H9 (cell line): ENCODE measurements around the gene IFI35. TPM values are rescaled to one million over a fixed set of nuclear protein-coding genes. Genes with fewer than 3 reads are reported as not detected.

Source experiments
- DNase-seq: peaks from one replicate; pipeline ENCODE4 v3.0.0-alpha.2; 2017
- H2AFZ ChIP-seq: one replicate; pipeline ENCODE4 v1.6.1; 2013; ENCODE audit warnings: mild to moderate bottlenecking, low read length, control low read depth, moderate library complexity
- H2AK5ac ChIP-seq: 2 replicates; pipeline ENCODE4 v1.6.1; 2013; ENCODE audit warnings: low read length, control low read depth, mixed read lengths; ENCODE audit not compliant: insufficient read length
- H2BK120ac ChIP-seq: one replicate; pipeline ENCODE4 v1.6.1; 2013; ENCODE audit warnings: low read depth, mild to moderate bottlenecking, low read length, control low read depth, inconsistent platforms; ENCODE audit not compliant: poor library complexity, severe bottlenecking
- H2BK12ac ChIP-seq: 2 replicates; pipeline ENCODE4 v1.6.1; 2013; ENCODE audit warnings: low read length, control low read depth, mixed read lengths, low read depth; ENCODE audit not compliant: insufficient read length
- H2BK15ac ChIP-seq: 2 replicates; pipeline ENCODE4 v1.6.1; 2013; ENCODE audit warnings: low read depth, low read length, control low read depth
- H2BK20ac ChIP-seq: one replicate; pipeline ENCODE4 v1.6.1; 2013; ENCODE audit warnings: low read depth, mild to moderate bottlenecking, low read length, control low read depth, inconsistent platforms; ENCODE audit not compliant: poor library complexity, severe bottlenecking
- H2BK5ac ChIP-seq: 2 replicates; pipeline ENCODE4 v1.6.1; 2013; ENCODE audit warnings: low read length, control low read depth, mixed read lengths; ENCODE audit not compliant: insufficient read length
- H3K14ac ChIP-seq: 2 replicates; pipeline ENCODE4 v1.6.1; 2013; ENCODE audit warnings: low read length, control low read depth; ENCODE audit not compliant: insufficient read depth
- H3K18ac ChIP-seq: 2 replicates; pipeline ENCODE4 v1.6.1; 2013; ENCODE audit warnings: low read depth, mild to moderate bottlenecking, mixed read lengths, low read length, control low read depth; ENCODE audit not compliant: insufficient read length
- H3K23ac ChIP-seq: 2 replicates; pipeline ENCODE4 v1.6.1; 2013; ENCODE audit warnings: low read length, control low read depth, mixed read lengths, low read depth; ENCODE audit not compliant: insufficient read length
- H3K23me2 ChIP-seq: 2 replicates; pipeline ENCODE4 v1.6.1; 2013; ENCODE audit warnings: low read depth, mild to moderate bottlenecking, mixed read lengths, low read length, control low read depth; ENCODE audit not compliant: insufficient read length, poor library complexity, severe bottlenecking
- H3K27ac ChIP-seq: 2 replicates; pipeline ENCODE4 v1.5.1; 2013; ENCODE audit warnings: low read length, control low read depth, mixed read lengths, low read depth; ENCODE audit not compliant: insufficient read length
- H3K27me3 ChIP-seq: 2 replicates; pipeline ENCODE4 v1.6.1; 2013; ENCODE audit warnings: low read length, control low read depth, inconsistent platforms; ENCODE audit not compliant: insufficient read depth
- H3K4ac ChIP-seq: 2 replicates; pipeline ENCODE4 v1.6.1; 2013; ENCODE audit warnings: low read depth, mild to moderate bottlenecking, control low read depth, inconsistent platforms, low read length, moderate library complexity
- H3K4me1 ChIP-seq: 2 replicates; pipeline ENCODE4 v1.6.1; 2013; ENCODE audit warnings: low read length, control low read depth, inconsistent platforms; ENCODE audit not compliant: insufficient read depth
- H3K4me2 ChIP-seq: 2 replicates; pipeline ENCODE4 v1.6.1; 2013; ENCODE audit warnings: low read length, control low read depth, mixed read lengths; ENCODE audit not compliant: insufficient read length, insufficient read depth
- H3K56ac ChIP-seq: 2 replicates; pipeline ENCODE4 v1.6.1; 2013; ENCODE audit warnings: low read depth, mild to moderate bottlenecking, mixed read lengths, low read length, control low read depth; ENCODE audit not compliant: insufficient read length
- H3K79me1 ChIP-seq: 2 replicates; pipeline ENCODE4 v1.6.1; 2013; ENCODE audit warnings: low read depth, mild to moderate bottlenecking, moderate library complexity, low read length, control low read depth, inconsistent platforms; ENCODE audit not compliant: insufficient read depth, poor library complexity, severe bottlenecking
- H3K79me2 ChIP-seq: 2 replicates; pipeline ENCODE4 v1.6.1; 2013; ENCODE audit warnings: low read length, control low read depth, inconsistent platforms; ENCODE audit not compliant: insufficient read depth
- H3K9ac ChIP-seq: 2 replicates; pipeline ENCODE4 v1.6.1; 2013; ENCODE audit warnings: low read length, control low read depth, mixed read lengths; ENCODE audit not compliant: insufficient read length; ENCODE audit errors: extremely low read depth
- H3K9me3 ChIP-seq: one replicate; pipeline ENCODE4 v1.6.1; 2013; ENCODE audit warnings: low read depth, low read length, inconsistent platforms; ENCODE audit not compliant: control insufficient read depth
- H3T11ph ChIP-seq: one replicate; pipeline ENCODE4 v1.6.1; 2013; ENCODE audit warnings: mild to moderate bottlenecking, low read length, control low read depth, inconsistent platforms
- H4K20me1 ChIP-seq: one replicate; pipeline ENCODE4 v1.6.1; 2013; ENCODE audit not compliant: control insufficient read depth, insufficient read length, insufficient read depth
- H4K5ac ChIP-seq: 2 replicates; pipeline ENCODE4 v1.6.1; 2013; ENCODE audit warnings: low read depth, mild to moderate bottlenecking, mixed read lengths, low read length, control low read depth; ENCODE audit not compliant: insufficient read length
- H4K8ac ChIP-seq: replicated peaks from 2 replicates; pipeline ENCODE4 v1.6.1; 2013; ENCODE audit warnings: low read length, control low read depth, mixed read lengths, low read depth; ENCODE audit not compliant: insufficient read length
- H4K91ac ChIP-seq: 2 replicates; pipeline ENCODE4 v1.6.1; 2013; ENCODE audit warnings: low read depth, mild to moderate bottlenecking, moderate library complexity, mixed read lengths, low read length, control low read depth; ENCODE audit not compliant: insufficient read length
- H3K27ac Mint-ChIP-seq, 3 experiments: 2 replicates in 2 of 3; 3 replicates in 1 of 3; pipeline ENCODE4 v1.8.0; 2020 to 2021; ENCODE audit warnings: mixed read lengths in 3 of 3, mild to moderate bottlenecking in 1 of 3, moderate library complexity in 1 of 3
- H3K27me3 Mint-ChIP-seq: 2 replicates; pipeline ENCODE4 v1.8.0; 2021; ENCODE audit warnings: low read depth, mild to moderate bottlenecking, moderate library complexity, mixed read lengths
- H3K36me3 Mint-ChIP-seq, 3 experiments: 2 replicates in 2 of 3; 3 replicates in 1 of 3; pipeline ENCODE4 v1.8.0; 2020 to 2021; ENCODE audit warnings: low read depth in 3 of 3, mixed read lengths in 3 of 3; ENCODE audit not compliant: insufficient read depth in 1 of 3
- H3K4me1 Mint-ChIP-seq, 2 experiments: 2 replicates each; pipeline ENCODE4 v1.8.0; 2020; ENCODE audit warnings: mixed read lengths in 2 of 2
- H3K4me3 Mint-ChIP-seq, 2 experiments: 2 replicates in 1 of 2; 3 replicates in 1 of 2; pipeline ENCODE4 v1.8.0; 2020 to 2021; ENCODE audit warnings: mild to moderate bottlenecking in 2 of 2, mixed read lengths in 2 of 2, moderate library complexity in 1 of 2
- H3K9me3 Mint-ChIP-seq, 2 experiments: 2 replicates in 1 of 2; 3 replicates in 1 of 2; pipeline ENCODE4 v1.8.0; 2020; ENCODE audit warnings: mild to moderate bottlenecking in 2 of 2, mixed read lengths in 2 of 2, moderate library complexity in 1 of 2
- WGBS: extraction: QIAGEN DNeasy Blood & Tissue Kit; methylation state at CpG from one replicate; pipeline ENCODE4 v1.1.7; 2013; ENCODE audit warnings: missing lambda C conversion rate, low lambda C conversion rate, mixed read lengths; ENCODE audit not compliant: insufficient read length; ENCODE audit errors: extremely low coverage; 5-methylcytosine and 5-hydroxymethylcytosine counted together
- total RNA-seq: library from RNA; stranded (reverse); gene quantifications from 2 replicates; pipeline ENCODE4 v1.2.1, GENCODE V29; 2021
- TF ChIP-seq, protein P1 (sequence below): fragments of 200-600 bp; sonication (generic); conservative IDR thresholded peaks from 3 replicates; pipeline ENCODE4 v1.8.0; 2021; ENCODE audit warnings: antibody characterized with exemption, mild to moderate bottlenecking

IFI35 gene
- total RNA-seq, 1 experiment from 2014 or later, result 4.2 TPM

DNA sequence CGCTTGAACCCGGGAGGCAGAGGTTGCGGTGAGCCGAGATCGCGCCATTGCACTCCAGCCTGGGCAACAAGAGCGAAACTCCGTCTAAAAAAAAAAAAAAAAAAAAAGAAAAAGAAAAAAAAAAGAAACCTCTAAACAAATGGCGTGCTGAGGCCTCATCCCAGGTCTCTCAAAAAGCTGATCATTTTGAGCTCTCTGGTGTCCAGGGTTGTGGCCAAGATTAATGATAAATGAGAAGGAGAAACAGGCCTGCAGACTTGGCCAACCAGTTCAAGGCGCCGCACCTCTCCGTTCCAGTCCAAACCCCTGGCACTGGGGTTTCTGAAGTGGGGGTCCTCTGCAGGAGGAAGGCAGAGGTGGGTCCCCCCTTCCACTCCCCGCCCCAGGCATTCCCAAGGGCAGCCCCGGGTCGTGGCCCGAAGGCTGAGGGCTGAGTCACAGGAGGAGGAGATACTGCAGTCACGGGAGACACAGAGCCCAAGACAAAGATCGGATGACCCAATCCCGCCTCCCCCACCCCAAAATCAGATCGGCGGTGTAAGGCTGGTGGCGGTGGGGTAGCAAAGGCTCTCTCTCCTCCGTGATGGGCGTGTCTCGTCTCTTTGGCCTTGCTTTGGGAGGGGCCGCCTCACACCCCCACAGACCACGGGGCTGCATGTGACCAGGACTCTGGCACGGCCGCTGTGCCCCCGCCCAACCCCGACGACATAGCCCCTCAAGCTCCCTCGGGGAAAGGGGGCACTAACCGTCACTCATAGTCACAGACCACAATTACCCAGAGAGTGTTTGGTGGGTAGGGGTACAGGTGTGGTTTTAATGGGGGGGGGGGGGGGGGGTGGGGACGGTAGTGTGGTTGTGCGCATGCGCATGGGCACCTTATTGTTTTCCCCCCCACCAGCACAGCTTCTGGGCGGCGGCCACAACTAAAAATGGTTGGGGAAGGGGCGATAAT, 14.5 kb downstream of the IFI35 start:
- TF ChIP-seq, protein P1, sequence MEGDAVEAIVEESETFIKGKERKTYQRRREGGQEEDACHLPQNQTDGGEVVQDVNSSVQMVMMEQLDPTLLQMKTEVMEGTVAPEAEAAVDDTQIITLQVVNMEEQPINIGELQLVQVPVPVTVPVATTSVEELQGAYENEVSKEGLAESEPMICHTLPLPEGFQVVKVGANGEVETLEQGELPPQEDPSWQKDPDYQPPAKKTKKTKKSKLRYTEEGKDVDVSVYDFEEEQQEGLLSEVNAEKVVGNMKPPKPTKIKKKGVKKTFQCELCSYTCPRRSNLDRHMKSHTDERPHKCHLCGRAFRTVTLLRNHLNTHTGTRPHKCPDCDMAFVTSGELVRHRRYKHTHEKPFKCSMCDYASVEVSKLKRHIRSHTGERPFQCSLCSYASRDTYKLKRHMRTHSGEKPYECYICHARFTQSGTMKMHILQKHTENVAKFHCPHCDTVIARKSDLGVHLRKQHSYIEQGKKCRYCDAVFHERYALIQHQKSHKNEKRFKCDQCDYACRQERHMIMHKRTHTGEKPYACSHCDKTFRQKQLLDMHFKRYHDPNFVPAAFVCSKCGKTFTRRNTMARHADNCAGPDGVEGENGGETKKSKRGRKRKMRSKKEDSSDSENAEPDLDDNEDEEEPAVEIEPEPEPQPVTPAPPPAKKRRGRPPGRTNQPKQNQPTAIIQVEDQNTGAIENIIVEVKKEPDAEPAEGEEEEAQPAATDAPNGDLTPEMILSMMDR, result no peak
- Histone ChIP-seq H3K14ac (peak overlapping the region; percentile 87), H3K56ac (no peak overlapping the region), H2BK12ac (no peak overlapping the region), H4K20me1 (no peaks in the 10 kb centered on the region), H3K4ac (no peak overlapping the region), H4K8ac (no peak overlapping the region), H3T11ph (no peak overlapping the region), H2AK5ac (no peak overlapping the region), H4K5ac (no peak overlapping the region), H2BK120ac (no peak overlapping the region), H4K91ac (no peak overlapping the region), H2BK20ac (no peak overlapping the region), H3K23me2 (peaks cover 16% of the 10 kb centered on the region), H3K18ac (peak overlapping the region; percentile 32), H3K4me2 (peak overlapping the region; percentile 63), H3K27me3 (no peaks in the 10 kb centered on the region), H3K4me1 (peaks cover 6% of the 10 kb centered on the region), H3K9ac (peak overlapping the region; percentile 76), H3K9me3 (no peaks in the 10 kb centered on the region), H2BK5ac (peak overlapping the region; percentile 5), H3K79me1 (no peaks in the 10 kb centered on the region), H2BK15ac (no peak overlapping the region), H3K23ac (no peak overlapping the region), H3K79me2 (no peaks in the 10 kb centered on the region; the same call in 1 of the 2 replicates), H3K27ac (no peak overlapping the region), H2AFZ (no peak overlapping the region)
- WGBS, result no CpG with 5 or more reads among the region's 40 CpGs
- H3K27ac Mint-ChIP-seq, result peak overlapping the region; percentile 70 to 95 (median 72); a peak in 5 of 7 replicates
- DNase-seq, result peak; percentile 82
- H3K9me3 Mint-ChIP-seq, result no peaks in the 10 kb centered on the region
- peaks cover 11 to 32% (median 31%) of the 10 kb centered on the region in 3 experiments; a peak in 6 of 7 replicates for H3K36me3 Mint-ChIP-seq
- peaks cover 13 to 38% of the 10 kb centered on the region in 2 experiments for H3K4me1 Mint-ChIP-seq
- no peaks in the 10 kb centered on the region for H3K27me3 Mint-ChIP-seq
- H3K4me3 Mint-ChIP-seq, result peak overlapping the region; percentile 97 to 98
